OCI-LY1 (cell line): Measurements from ENCODE around the gene APCDD1.

Experiments used
- H2AFZ ChIP-seq: fragments of 200-600 bp; sonication (generic), shearing (Covaris generic); 2 replicates; pipeline ENCODE4 v1.6.0; 2014; ENCODE audit warnings: antibody characterized with exemption, mild to moderate bottlenecking, low read length
- H3F3A ChIP-seq: fragments of 200-600 bp; sonication (generic), shearing (Covaris generic); 2 replicates; pipeline ENCODE4 v1.6.0; 2014; ENCODE audit warnings: mild to moderate bottlenecking, antibody characterized with exemption, low read length, moderate library complexity; ENCODE audit not compliant: insufficient read depth
- H3K27ac ChIP-seq: fragments of 200-600 bp; sonication (generic); 2 replicates; pipeline ENCODE4 v1.5.1; 2014; ENCODE audit warnings: low read length, mixed run types, mild to moderate bottlenecking, low read depth; ENCODE audit not compliant: poor library complexity, severe bottlenecking
- H3K27me3 ChIP-seq: fragments of 200-600 bp; sonication (generic); 2 replicates; pipeline ENCODE4 v1.6.0; 2014; ENCODE audit warnings: antibody characterized with exemption, mild to moderate bottlenecking, low read length, moderate library complexity; ENCODE audit not compliant: insufficient read depth
- H3K36me3 ChIP-seq: fragments of 200-600 bp; sonication (generic); 2 replicates; pipeline ENCODE4 v1.6.1; 2014; ENCODE audit warnings: mild to moderate bottlenecking, antibody characterized with exemption, low read length, moderate library complexity, mixed read lengths; ENCODE audit not compliant: insufficient read depth
- H3K4me1 ChIP-seq: fragments of 200-600 bp; sonication (generic); 2 replicates; pipeline ENCODE4 v1.5.1; 2014; ENCODE audit warnings: mild to moderate bottlenecking, low read length, moderate library complexity; ENCODE audit not compliant: insufficient read depth, severe bottlenecking
- H3K4me2 ChIP-seq: fragments of 200-600 bp; sonication (generic), shearing (Covaris generic); 2 replicates; pipeline ENCODE4 v1.6.1; 2014; ENCODE audit warnings: low read length
- H3K4me3 ChIP-seq: fragments of 200-600 bp; sonication (generic); 2 replicates; pipeline ENCODE4 v1.5.1; 2014; ENCODE audit warnings: low read length, low read depth, mild to moderate bottlenecking, mixed read lengths; ENCODE audit not compliant: poor library complexity, severe bottlenecking
- H3K79me2 ChIP-seq: fragments of 200-600 bp; shearing (Covaris generic); 2 replicates; pipeline ENCODE4 v1.6.1; 2016; ENCODE audit warnings: mixed run types, low read length, mixed read lengths; ENCODE audit not compliant: insufficient read depth
- H3K9ac ChIP-seq: fragments of 200-600 bp; sonication (generic), shearing (Covaris generic); 2 replicates; pipeline ENCODE4 v1.6.1; 2014; ENCODE audit warnings: mild to moderate bottlenecking, low read length, mixed read lengths
- H3K9me2 ChIP-seq: fragments of 200-600 bp; sonication (generic), shearing (Covaris generic); 2 replicates; pipeline ENCODE4 v1.6.1; 2014; ENCODE audit warnings: low read depth, mild to moderate bottlenecking, low read length, mixed read lengths
- H3K9me3 ChIP-seq: fragments of 200-600 bp; shearing (Covaris generic); 2 replicates; pipeline ENCODE4 v1.6.1; 2014; ENCODE audit warnings: low read length, mixed read lengths
- H4K20me1 ChIP-seq: fragments of 200-600 bp; sonication (generic), shearing (Covaris generic); 2 replicates; pipeline ENCODE4 v1.6.0; 2016; ENCODE audit warnings: mild to moderate bottlenecking, low read length; ENCODE audit not compliant: insufficient read depth
- CTCF ChIP-seq: fragments of 200-600 bp; sonication (generic), shearing (Covaris generic); IDR thresholded peaks from 2 replicates; pipeline ENCODE4 v1.5.1; 2017; ENCODE audit warnings: mild to moderate bottlenecking, antibody characterized with exemption, low read length, moderate library complexity, mixed read lengths
- EZH2 ChIP-seq: fragments of 200-600 bp; sonication (generic), shearing (Covaris generic); IDR thresholded peaks from 2 replicates; pipeline ENCODE4 v1.8.0; 2017; ENCODE audit warnings: borderline replicate concordance, mixed run types, mild to moderate bottlenecking, antibody characterized with exemption, low read length, moderate library complexity, mixed read lengths

Gene APCDD1

GRCh38 chr18:10457128-10457527 is 2.7 kb downstream of the APCDD1 start:
- H3K9ac ChIP-seq = no peak overlapping the region
- no peaks in the 10 kb centered on the region for H4K20me1 ChIP-seq
- TF ChIP-seq EZH2 (no peak), CTCF (no peak)
- H3K4me3 ChIP-seq = no peak overlapping the region
- no peaks in the 10 kb centered on the region for H3F3A ChIP-seq
- no peak overlapping the region for H3K27ac ChIP-seq
- H2AFZ ChIP-seq = no peak overlapping the region
- H3K27me3 ChIP-seq = no peaks in the 10 kb centered on the region; the same call in 1 of the 2 replicates
- no peaks in the 10 kb centered on the region for H3K9me2 ChIP-seq
- no peak overlapping the region for H3K4me2 ChIP-seq
- H3K9me3 ChIP-seq = no peaks in the 10 kb centered on the region
- no peaks in the 10 kb centered on the region for H3K4me1 ChIP-seq
- H3K79me2 ChIP-seq = no peaks in the 10 kb centered on the region
- no peaks in the 10 kb centered on the region for H3K36me3 ChIP-seq

- H3K9ac ChIP-seq = no peak overlapping the region
- no peak overlapping the region for H3K27ac ChIP-seq
- H3K79me2 ChIP-seq = no peaks in the 10 kb centered on the region
- H3K4me2 ChIP-seq = no peak overlapping the region
- H4K20me1 ChIP-seq = no peaks in the 10 kb centered on the region
- H3K4me3 ChIP-seq = no peak overlapping the region
- no peak overlapping the region for H2AFZ ChIP-seq
- no peaks in the 10 kb centered on the region for H3K36me3 ChIP-seq
- no peaks in the 10 kb centered on the region for H3K9me3 ChIP-seq
- no peaks in the 10 kb centered on the region for H3K4me1 ChIP-seq
- H3K27me3 ChIP-seq = no peaks in the 10 kb centered on the region; the same call in 1 of the 2 replicates
- no peaks in the 10 kb centered on the region for H3F3A ChIP-seq
- H3K9me2 ChIP-seq = no peaks in the 10 kb centered on the region
- TF ChIP-seq EZH2 = no peak
- TF ChIP-seq CTCF = no peak
Observed at GRCh38 chr18:10457767-10458166, 3.3 kb downstream of the APCDD1 start.

- no peaks in the 10 kb centered on the region for H4K20me1 ChIP-seq
- no peak overlapping the region for H3K27ac ChIP-seq
- no peak overlapping the region for H3K4me3 ChIP-seq
- H3F3A ChIP-seq = no peaks in the 10 kb centered on the region
- H3K36me3 ChIP-seq = no peaks in the 10 kb centered on the region
- no peaks in the 10 kb centered on the region for H3K79me2 ChIP-seq
- TF ChIP-seq EZH2 = no peak
- no peak for TF ChIP-seq CTCF
- H3K9me3 ChIP-seq = no peaks in the 10 kb centered on the region
- no peaks in the 10 kb centered on the region; the same call in 1 of the 2 replicates for H3K27me3 ChIP-seq
- no peaks in the 10 kb centered on the region for H3K9me2 ChIP-seq
- H3K4me1 ChIP-seq = no peaks in the 10 kb centered on the region
- no peak overlapping the region for H3K9ac ChIP-seq
- no peak overlapping the region for H2AFZ ChIP-seq
- H3K4me2 ChIP-seq = no peak overlapping the region
Observed at GRCh38 chr18:10458691-10459090, 4.3 kb downstream of the APCDD1 start.
